GM12892 (cell line): ENCODE measurements around the gene PIK3AP1.

Experiments used
- POLR2A ChIP-seq: IDR thresholded peaks from 2 replicates; pipeline ENCODE4 v1.6.1; 2011; ENCODE audit warnings: low read depth, low read length, control low read depth
- POLR2AphosphoS5 ChIP-seq: IDR thresholded peaks from 2 replicates; pipeline ENCODE4 v1.6.1; 2011; ENCODE audit warnings: low read depth, low read length, control low read depth
- TAF1 ChIP-seq: IDR thresholded peaks from 2 replicates; pipeline ENCODE4 v1.6.1; 2011; ENCODE audit warnings: low read depth, mild to moderate bottlenecking, control low read depth, low read length, borderline replicate concordance

DNA sequence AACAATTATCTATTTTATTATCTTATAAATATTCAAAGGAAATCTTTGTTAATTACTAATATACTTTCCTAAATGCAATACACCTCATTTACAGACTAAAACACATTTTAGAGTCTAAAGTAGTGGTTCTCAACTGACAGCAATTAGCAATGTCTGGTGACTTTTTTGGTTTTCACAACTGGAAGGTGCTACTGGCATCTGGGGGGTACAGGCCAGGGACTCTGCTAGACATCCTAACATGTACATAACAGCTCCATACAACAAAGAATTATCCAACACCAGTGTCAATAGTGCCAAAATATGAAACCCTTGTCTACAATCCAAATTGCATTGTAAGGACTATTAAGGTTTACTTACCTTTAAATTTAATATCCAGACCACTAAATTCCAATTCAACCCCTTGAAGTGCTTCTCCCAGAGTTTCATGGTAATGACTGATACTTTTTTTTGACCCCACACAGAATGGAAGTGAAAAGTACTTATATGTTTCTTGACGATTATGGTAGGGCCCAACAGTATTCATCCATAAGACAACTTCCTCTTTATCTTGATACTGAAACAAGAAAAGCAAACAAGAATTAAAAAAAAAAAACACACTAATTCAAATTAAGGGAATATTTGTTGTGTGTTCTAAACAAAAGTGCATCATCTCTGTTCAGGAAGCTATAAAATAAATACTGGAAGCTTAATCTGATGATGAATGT is 143.9 kb downstream of the PIK3AP1 start:
- TF ChIP-seq TAF1 (no peak), POLR2A (no peak), POLR2AphosphoS5 (no peak)
